HG02763 (cell line): Measurements from ENCODE around the gene LRRC8B.
"Not testable (repeated sequence)": the region's sequence is repeated elsewhere in the genome, so short reads cannot be mapped to it uniquely, and the experiment has no call there.

Experiments
- ATAC-seq: cut with Tn5 transposase; IDR thresholded peaks from one replicate; pipeline ENCODE4 v1.9.1; 2021; ENCODE audit warnings: mild to moderate bottlenecking, moderate library complexity; ENCODE audit not compliant: unreplicated experiment

The LRRC8B gene

GRCh38 chr1:89629600-89629999 lies 105.0 kb downstream of the LRRC8B start:
- not testable (repeated sequence) for ATAC-seq

DNA sequence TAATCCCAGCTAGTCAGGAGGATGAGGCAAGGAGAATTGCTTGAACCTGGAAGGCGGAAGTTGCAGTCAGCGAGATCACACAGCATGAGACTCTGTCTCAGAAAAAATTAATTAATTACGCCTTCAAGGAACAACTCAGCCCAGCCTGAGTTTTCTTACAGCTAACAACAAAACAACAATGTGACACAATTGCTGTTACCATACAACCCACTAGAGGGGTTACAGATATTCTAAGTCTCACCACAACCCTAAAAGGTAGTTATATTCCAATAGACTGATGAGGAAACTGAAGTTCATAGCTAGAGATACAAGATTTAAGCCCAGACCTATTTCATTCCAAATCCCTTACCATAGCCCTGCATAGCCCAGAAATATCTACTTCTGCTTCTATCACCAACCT lies 105.4 kb downstream of the LRRC8B start:
- ATAC-seq = no peak

DNA sequence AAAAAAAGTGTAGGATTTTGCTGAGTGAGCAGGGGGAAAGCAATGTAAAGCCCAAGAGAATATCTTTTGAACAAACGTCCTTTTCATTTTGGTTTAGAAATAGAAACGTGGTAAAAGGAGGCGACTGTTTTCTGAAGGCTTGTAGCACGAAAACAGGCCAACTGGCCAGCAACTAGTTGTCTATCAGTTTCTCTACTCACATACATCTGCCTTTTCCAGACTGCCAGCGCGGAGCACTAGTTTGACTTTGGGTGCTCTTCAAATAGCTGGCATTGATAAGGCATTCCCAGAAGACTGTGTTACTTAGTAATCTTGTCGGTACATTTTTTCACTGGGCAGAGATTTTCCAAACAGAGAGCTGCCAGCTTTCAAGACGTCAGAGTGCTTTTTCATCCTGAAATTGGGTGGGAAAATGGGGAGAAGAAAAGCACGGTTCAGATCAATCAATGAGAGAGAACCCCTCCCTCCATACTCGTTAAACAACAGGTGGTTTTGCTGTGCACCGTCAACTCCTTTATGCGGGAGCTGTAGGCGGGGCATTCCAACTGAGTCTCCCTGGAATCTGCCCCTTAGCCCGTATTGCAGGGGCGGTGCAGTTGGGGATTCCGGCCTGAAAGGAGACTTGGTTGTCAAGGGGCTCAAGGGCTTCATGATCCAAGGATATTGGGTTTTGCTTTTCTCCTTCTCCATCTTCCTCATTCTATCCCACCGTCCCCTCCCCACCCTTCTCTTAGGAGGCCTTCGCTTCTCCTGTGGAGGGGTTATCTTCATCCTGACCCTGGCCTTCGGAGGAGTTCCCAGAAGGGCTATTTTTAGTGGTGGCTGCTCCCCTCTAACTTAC lies 107.4 kb downstream of the LRRC8B start:
- no peak for ATAC-seq

DNA sequence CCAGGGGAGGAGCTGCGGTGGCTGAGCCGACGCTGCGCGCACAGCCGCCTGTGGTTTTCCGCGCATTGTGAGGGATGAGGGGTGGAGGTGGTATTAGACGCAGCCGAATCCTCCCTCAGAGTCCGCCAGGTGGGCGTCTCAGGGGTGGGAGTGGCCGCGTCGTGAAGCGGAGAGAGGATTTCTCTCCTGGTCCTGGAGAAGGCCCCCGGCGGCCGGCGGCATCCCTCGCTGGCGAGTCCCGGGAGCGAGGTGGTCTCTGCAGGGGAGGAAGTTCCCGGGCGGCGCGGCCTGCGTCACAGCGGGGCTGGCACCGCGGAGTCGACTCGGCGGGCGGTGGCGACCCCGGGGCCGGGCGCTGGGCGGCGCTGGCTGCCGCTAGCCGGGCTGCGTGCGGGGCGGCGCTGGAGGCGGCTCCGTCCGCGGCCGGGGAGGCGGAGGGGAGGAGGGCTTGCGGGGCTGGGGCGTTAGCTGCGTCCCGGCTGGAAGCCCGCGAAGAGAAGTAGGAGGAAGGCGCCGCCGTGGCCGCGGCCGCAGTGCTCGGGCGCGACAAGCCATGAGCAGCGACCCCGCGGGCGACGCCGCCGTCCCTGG lies 108.1 kb downstream of the LRRC8B start, which contains the start of gene LRRC8C:
LRRC8C (plus strand) TSS at position 464 of the 591 bp plus-strand sequence. CDS start 53,354 bp downstream, outside the sequence.
- ATAC-seq = peak; percentile 84

- peak; percentile 44 for ATAC-seq
Measured at GRCh38 chr1:89633248-89633799, 108.7 kb downstream of the LRRC8B start.

DNA sequence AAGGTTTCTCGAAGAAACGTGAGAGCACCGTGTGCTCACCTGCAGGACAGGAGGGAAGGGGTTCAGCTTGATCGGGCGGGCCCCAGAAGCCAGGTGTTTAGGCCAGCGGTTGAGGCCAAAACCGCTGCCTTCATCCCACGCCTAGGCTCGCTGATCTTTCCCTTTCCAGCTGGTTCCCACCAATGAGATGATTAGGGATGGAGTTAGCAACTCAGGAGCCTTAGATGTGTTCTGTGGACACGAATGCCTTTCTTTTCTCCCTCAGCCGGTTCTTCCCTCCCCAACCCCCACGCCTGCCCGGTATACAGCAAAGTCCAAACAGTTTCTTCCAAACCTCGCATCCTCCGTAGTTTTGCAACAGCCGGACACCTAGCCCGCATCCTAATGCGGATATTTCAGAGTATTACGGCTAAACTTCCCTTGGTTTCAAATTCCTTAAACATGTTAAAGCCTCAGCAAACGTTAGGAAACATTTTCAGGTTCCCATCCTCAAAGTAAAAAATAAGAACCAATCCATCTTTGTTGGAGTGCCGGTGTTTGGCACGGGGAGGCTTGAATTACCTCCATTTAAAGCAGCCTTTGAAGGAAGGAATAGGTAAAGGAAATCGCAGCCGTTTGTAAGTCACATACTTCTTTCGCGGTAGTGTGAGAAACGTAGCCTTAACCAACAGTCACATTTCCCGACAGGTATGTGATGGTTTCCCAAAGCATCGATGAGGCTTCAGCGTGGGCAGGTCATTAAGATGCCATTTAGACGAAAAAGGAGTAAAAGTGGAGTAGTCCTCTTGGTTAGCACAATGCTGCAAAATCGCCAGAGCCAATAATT lies 109.4 kb downstream of the LRRC8B start:
- ATAC-seq = no peak

- ATAC-seq = no peak
Measured at GRCh38 chr1:89635825-89636815, 111.5 kb downstream of the LRRC8B start.

- no peak for ATAC-seq
Measured at GRCh38 chr1:89637496-89637895, 112.9 kb downstream of the LRRC8B start.

DNA sequence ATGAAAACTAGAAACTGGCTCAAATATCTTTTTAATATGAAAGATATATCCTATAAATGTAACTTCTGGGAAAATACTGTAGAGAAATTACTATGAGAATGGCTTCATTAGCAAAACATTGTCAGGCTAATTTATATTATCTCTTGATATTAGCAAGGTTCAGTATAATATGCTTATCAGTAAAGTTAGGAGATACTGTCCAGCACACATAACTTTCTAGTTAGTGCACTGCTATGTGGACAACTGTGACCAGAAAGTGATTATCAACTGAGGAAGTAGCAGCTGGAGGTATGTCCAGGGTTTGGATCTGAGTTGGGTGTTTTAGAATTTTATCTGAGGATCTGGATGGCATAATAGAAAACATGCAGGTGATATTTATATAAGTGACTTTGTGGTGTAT lies 115.8 kb downstream of the LRRC8B start:
- no peak for ATAC-seq

GRCh38 chr1:89641781-89642180 lies 117.2 kb downstream of the LRRC8B start:
- ATAC-seq = no peak

DNA sequence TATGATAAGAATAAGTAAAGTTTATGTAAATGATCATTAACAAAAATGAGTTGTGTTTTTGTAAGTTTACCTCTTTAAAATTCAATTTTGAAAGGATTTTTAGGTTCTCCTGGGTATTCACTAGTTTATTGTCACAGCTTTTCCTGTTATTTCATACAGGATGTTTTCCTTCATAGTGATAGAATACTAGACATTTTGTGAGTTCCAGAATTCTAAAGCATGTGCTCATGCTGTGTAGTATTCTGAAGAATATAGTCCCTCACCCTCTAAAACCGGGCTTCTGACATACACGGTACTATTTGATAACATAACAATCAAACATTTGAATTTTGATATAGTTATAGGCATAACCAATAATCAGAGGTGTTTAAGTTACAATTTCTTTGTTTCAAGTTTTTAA lies 118.9 kb downstream of the LRRC8B start:
- no peak for ATAC-seq

GRCh38 chr1:89644119-89644814 lies 119.6 kb downstream of the LRRC8B start:
- no peak for ATAC-seq

- no peak for ATAC-seq
Measured at GRCh38 chr1:89646259-89646658, 121.6 kb downstream of the LRRC8B start.
